GM12873 (cell line): ENCODE measurements around the gene LANCL3.
A peak's percentile ranks its signal among the peaks of the same experiment; 100 is the strongest.

ENCODE experiments used
- TF ChIP-seq, protein P1 (sequence below): IDR thresholded peaks from 2 replicates; pipeline ENCODE4 v1.5.1; 2012; ENCODE audit warnings: low read depth, mild to moderate bottlenecking, moderate library complexity, low read length, control low read depth; ENCODE audit not compliant: insufficient read depth; ENCODE audit errors: missing control alignments

Gene LANCL3

DNA sequence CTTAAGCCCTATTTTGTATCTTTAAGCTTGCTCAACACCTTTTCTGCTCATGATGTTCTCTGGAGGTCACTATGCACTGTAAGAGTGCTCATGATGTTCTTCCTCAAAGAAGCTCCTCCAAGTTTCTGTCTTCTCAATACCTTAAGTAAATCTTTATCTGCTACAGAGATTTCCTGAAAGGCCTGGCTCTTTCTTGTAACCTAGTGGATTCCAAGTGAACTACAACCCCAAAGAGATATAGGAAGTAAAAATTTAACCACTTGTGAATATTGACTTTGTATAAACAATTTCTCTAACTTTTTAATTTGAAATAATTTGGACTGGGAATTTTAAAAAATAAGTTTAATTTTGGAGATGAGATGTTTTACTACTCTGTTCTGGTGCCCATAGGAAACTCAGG lies 74.8 kb downstream of the LANCL3 start:
- TF ChIP-seq, protein P1, sequence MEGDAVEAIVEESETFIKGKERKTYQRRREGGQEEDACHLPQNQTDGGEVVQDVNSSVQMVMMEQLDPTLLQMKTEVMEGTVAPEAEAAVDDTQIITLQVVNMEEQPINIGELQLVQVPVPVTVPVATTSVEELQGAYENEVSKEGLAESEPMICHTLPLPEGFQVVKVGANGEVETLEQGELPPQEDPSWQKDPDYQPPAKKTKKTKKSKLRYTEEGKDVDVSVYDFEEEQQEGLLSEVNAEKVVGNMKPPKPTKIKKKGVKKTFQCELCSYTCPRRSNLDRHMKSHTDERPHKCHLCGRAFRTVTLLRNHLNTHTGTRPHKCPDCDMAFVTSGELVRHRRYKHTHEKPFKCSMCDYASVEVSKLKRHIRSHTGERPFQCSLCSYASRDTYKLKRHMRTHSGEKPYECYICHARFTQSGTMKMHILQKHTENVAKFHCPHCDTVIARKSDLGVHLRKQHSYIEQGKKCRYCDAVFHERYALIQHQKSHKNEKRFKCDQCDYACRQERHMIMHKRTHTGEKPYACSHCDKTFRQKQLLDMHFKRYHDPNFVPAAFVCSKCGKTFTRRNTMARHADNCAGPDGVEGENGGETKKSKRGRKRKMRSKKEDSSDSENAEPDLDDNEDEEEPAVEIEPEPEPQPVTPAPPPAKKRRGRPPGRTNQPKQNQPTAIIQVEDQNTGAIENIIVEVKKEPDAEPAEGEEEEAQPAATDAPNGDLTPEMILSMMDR = peak; percentile 26

DNA sequence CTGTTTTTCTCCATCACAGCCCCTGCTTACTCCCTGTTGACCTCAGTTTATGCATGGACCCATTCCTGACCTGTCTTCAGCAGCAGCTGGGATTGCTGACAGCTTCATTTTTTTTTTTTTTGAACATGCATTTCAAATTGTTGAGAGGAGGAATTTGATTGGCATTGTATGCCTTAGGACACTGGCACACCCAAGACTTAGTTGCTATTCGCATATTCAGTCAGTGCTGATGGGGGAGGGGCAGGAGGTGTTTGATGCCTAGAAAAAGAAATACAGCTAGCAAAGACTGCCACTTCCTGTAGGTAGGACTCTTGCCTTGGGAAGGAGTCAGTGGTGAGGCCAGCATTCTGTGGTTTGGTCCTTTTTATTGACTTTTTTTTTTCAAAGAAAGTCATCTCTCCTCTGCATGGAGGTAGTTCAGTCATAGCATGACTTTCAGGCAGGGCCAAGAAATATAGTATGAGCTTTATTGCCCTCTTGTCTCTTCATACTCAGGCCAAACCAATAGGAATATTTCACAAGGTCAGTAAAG lies 80.5 kb downstream of the LANCL3 start:
- TF ChIP-seq, protein P1 = no peak

DNA sequence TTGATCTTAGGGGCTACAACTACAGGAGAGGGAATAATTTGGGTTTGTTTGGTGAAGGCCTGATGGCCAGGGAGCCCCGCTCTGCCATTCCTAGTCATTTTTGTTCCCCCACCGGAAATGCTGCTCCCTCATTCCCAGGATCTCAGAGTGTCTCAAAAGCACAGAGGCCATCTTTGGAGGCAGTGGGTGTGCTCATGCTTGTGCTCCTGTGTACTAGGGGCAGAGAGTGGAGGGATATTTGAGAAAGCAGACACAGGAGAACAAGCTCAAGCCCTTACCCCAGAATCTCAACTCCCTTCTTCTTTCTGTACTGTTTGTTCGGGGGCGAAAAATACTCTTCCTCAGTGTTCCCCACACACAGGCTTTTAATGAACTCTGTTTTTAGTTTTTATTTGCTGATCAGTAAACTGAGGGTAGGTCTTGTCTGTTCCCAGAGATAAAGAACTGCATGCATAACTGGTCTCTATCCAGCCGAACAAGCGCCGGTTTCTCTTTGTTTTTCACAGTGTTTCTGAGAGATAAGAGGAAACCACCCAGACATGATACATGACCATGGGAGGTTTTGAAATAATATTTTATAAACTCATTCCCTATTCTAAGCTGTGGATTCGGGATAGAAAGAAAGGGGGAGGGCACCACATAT lies 81.2 kb downstream of the LANCL3 start:
- TF ChIP-seq, protein P1 = no peak

DNA sequence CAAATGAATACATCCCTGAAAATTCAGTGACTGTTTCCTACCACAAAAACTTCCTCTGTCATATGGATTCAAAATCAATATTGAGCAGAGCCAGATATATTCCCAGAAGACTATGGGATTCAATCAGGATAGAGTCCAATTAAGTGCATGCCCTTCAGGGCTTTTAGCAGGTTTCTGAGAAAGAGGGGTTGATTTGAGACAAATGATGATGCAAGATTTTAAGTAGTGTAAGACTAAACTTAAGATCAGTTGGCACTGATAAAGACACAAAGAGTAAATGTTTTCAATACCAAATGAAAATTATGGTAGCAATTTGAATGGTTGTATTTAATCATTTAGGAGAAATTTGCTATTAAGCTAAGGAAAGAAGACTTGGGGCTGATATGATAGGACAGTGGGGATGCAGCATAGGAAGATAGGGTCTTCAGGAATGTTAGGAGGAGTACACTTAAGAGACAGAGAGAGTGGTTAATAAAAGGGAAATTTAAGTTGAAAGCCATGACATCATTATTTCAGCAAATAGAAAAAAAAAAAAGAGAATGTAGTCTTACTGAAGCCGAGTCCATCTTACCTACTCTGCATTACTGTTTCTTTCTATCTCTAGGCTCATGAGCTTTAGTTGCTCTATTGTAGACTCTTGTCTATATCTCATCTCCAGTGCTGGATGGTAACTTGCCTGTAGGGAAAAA lies 82.1 kb downstream of the LANCL3 start:
- TF ChIP-seq, protein P1 = no peak

DNA sequence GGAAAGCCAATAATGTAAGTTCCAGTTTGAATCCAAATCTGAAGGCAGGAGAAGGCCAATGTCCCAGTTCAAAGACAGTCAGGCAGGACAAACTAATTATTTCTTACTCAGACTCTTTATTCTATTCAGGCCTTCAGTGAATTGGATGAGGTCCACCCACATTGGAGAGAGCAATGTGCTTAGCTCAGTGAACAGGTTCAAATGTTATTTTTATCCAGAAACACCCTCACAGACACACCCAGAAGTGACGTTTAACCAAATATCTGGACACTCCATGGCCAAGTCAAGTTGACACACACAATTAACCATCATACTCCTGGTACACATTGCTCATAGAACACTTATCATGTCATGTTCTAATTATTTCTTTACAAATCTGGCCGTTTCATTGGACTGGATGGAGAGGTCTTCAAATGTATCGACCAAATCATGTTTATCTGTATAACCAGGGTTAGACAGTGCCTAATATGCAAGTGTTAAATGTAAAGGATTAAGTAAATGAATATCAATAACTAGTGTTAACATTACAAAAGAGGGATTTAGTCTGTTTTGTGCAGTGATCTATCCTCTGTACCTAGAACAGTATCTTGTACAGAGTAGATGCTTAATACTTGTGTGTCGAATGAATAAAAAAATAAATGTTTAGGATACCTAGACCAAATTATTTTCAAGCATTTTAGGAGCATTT lies 87.0 kb downstream of the LANCL3 start:
- TF ChIP-seq, protein P1 = no peak

DNA sequence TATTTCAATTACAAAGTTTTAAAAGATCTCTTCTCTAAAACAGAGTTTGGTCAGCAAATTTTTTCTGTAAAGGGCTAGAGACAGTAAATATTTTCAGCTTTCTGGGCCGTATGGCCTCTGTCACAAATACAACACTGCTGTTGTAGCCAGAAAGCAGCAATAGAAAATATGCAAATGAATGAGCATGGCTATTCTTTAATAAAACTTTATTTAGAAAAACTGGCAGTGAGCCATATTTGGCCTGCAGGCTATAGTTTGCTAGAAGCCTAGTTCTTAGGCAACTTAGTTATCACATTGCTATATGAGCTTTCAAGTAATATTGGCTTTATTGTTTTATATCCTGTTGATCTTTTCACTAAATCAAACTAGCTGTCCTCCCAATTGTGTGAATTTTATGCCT lies 87.6 kb downstream of the LANCL3 start:
- TF ChIP-seq, protein P1 = no peak

DNA sequence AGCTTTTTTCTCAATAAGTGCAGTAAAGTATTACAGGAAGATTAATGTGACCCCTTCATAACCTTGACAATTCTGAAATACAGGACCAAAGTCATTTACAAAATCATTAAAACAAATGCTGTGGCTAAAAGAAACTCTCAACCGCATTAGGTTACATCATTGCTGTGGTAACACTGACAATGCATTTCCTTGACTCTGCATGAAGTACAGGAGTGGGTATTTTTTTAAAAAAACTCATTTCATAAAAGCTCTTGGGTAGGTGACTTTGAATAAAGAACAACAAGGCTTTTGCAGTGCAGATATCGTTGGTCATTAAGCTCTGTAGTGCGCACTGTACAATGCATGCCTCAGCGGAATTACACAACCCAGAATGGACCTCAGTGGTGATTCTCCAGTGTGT lies 90.7 kb downstream of the LANCL3 start:
- TF ChIP-seq, protein P1 = no peak
